GM12873 (cell line): ENCODE results near the gene FGD4.

Experiments
- CTCF ChIP-seq: IDR thresholded peaks from 2 replicates; pipeline ENCODE4 v1.5.1; 2012; ENCODE audit warnings: low read depth, mild to moderate bottlenecking, moderate library complexity, low read length, control low read depth; ENCODE audit not compliant: insufficient read depth; ENCODE audit errors: missing control alignments

The FGD4 gene

DNA sequence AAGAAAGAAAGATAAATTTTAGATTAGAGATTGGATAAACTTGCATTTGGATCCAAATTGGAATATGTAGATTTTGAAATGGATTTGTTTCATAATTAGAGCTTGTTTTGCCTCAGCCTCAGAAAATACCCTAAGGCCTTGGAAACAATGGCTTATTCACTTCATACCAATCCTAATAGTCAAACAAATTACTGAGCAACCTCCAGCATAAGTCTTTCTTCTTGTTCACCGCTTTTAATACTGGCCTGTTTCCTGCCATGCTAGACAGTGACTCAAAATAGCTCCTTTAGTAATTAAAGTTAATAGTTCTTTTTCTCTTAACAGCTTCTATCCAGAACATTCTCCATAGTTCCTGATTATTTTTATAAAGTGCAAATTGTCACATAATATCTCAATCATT is 168.9 kb downstream of the FGD4 start:
- TF ChIP-seq CTCF: no peak

- TF ChIP-seq CTCF: no peak
Observed at GRCh38 chr12:32569259-32569658, 169.9 kb downstream of the FGD4 start.

DNA sequence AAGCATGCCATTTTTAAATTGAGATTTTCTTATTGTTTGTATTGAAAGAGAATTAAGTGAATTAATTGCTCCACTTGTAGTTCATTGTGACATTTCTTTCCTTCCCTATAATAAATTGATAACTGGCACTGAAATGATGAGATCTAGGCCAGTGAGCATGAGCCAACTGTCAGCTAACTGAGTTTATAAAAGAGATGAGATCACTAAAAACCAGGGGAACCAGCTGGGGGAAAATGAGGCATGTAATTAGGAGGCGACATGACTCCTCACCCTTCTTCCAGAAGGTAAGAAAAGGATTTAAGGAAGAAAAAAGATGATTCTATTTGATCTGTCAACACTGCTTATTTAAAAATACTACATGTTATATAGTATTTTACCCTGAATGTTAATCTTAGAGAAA is 175.2 kb downstream of the FGD4 start:
- TF ChIP-seq CTCF: no peak

DNA sequence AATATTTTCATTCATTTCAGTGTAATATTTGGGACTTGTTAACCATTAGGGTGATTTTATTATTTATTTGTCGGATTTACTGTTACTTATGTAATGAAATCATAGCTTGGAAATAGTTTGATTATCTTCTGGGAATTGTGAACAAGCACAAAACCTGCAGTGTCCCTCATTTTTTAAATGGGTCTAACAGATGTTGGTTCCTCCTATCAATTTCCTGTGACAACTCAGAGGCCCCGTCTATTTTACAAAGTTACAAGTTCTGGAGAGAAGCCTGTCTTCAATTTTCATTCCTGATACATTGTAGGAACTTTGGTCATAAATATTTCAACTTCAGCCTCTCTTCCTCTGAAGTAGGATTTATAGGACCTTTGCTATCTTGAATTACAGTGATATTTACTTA is 178.0 kb downstream of the FGD4 start:
- TF ChIP-seq CTCF: no peak

DNA sequence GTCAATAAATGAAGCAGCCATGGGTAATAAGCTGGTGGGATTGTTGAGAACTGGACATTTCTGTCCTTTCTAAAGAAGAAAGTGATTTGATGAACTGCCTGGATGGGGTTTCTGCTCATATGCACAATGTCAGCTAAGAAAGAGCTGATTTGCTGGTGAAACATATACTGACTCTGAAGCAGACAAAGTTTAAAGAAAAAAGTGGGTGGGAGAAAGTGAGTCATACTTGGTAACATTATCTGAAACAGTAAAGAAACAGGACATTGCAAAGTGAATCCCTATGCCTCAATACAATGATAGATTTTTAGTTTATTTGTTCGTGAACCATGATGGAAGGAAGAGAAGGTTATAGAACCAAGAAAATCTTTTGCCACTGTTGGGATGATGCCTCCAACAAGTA is 184.2 kb downstream of the FGD4 start:
- no peak for TF ChIP-seq CTCF

GRCh38 chr12:32585680-32586079 is 186.3 kb downstream of the FGD4 start:
- TF ChIP-seq CTCF: no peak

DNA sequence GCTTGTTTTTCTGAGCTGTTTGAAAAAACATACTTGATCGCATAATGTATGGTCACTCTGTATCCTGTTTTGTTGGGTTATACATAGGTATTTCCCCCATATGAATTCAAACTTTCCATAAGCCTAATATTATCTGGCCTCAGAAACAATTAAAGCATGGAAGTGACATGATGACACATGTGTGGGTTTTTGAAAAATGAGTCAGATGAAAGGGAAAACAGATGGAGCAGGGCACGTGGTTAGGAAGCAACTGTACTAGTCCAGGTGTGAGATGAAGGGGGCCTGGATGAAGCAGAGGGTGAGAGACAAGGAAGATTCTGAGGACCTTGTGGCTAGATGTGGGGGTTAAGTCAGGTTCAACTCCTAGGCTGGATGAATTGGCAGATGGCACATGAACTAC is 187.0 kb downstream of the FGD4 start:
- no peak for TF ChIP-seq CTCF
